ENCODE measurements around the gene CAMKK1. TPM values are rescaled to one million over a fixed set of nuclear protein-coding genes. Genes with fewer than 3 reads are reported as not detected.
"Not testable (repeated sequence)": the region's sequence is repeated elsewhere in the genome, so short reads cannot be mapped to it uniquely, and the experiment has no call there.

The CAMKK1 gene
- total RNA-seq, 1 experiment from 2014 or later: 1.7 TPM

DNA sequence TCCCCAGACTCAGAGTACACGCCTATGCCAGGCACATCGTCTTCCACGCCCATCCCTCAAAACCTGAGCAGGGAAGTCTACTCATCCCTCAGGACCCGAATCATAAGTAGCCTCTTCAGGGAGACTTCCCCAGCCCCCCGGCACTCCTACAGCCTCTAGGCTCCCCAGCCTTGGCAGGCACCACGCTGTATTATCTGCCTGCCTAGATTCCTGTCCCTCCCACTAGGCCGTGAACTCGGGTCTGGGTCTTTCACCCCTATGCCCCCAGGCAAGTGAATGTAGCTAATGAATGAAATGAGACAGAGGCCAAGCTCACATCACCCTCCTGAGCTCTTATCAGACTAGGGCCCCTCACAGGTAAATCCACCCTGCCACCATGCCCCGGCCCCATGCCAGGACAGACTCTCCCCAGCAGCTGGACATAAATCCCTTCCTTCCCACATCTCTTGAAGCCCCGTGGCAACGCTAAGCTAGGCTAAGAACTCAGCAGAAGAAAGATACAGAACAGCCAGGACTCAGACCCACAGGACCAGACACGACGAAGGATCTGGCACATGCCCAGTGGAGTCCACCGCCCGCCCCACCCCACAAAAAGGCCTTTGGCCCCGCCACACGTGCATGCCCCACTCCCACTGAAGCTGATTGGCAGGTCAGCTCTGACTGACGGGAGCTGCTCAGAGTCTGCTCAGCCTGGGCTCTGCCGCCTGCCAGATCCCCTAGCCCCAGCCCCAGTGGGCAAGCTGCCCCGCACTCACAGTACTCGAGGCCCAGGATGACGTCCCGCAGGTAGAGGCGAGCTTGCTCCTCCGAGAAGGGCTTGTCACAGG is 13.0 kb downstream of the CAMKK1 start:
- no peak for DNase-seq (ENCODE audit: low read depth)

DNA sequence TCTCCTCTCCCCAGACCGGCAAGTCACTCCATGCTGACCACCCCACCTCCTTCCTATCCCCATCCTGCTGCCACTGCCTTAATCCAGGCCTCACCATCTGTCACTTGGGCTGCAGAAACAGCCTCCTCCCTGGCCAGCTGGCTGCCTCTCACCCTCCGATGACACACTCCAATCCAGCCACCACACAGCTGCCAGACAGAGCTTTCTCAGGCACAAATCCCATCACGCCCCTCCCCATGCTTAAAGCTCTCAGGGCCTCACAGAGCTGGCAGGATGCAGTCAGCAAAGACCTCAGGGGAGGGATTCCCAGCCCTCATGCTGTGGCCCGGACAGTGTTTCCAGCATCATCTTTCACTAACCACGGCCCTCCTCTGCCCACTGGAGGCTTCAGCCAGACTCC is 13.7 kb downstream of the CAMKK1 start:
- peak; percentile 27 for DNase-seq (ENCODE audit: low read depth)

DNA sequence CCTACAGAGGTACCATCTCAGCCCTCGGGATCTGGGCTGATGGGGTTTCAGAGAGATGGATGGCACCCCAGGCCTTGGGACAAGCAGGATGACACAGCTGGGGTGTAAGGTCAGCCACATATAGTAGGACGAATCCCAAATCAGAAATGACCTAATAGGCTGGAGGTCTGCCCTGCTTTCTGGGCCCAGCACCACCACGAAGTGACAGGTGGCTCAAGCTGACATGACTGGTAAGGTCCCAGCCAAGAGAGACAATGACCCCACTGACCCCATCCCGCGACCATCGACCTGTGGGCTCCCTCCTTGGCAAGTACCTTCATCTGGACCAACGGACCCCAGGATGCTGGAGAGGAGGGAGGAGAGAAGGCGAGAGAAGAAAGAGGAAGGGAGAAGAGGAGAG is 15.6 kb downstream of the CAMKK1 start:
- no peak for DNase-seq (ENCODE audit: low read depth)

DNA sequence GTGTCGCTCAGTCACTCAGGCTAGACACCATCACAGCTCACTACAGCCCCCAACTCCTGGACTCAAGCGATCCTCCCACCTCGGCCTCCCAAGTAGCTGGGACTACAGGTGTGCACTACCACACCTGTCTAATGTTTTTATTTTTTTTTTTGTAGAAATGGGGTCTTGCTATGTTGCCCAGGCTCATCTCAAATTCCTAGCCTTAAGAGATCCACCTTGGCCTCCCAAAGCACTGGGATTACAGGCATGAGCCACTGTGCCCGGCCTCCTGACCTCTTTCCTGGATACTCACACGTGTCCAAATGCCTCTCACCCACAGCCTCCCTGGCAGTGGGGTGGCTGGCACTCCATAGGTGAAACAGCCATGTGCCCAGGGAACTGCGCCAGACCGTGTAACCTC is 17.5 kb downstream of the CAMKK1 start:
- no peak for DNase-seq (ENCODE audit: low read depth)

DNA sequence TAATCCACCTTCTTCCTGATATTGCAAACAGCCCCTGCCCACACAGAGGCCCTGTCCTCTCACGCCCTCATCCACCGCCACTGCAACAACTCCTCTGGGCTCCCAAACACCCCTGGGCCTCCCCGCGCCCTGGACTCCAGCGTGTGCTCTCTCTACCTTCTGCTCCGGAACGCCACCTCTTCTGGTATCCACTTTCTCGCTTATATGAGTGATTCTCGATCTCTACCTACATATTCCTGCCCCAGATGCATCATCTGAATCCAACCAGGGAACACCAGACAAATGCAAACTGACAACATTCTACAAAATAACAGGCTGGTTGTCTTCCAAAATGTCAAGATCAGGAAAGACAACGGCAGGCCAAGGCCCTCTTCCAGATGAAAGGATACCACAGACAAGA is 19.0 kb downstream of the CAMKK1 start:
- DNase-seq (ENCODE audit: low read depth): no peak

DNA sequence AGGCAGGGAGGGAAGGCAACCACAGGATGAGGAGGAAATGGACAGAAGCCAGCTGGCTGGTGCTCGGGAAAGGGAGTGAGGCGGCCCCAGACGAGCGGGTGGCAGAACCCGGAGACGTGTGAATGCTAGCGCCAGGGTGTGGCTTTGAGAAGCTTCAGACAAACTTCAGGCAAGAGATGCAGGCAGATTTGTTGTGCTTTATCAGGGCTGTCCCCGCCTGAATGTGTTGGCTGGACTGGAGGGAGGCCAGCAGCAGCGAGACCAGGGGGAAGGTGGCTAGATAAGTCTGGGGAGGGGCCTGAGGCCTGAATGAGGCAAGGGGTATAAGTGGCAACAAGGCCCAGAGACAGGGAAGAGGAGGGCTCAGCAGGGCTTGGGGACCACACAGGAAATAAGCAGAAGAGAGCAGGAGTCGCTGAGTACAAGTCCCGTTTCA is 22.0 kb downstream of the CAMKK1 start:
- DNase-seq (ENCODE audit: low read depth): peak; percentile 56

DNA sequence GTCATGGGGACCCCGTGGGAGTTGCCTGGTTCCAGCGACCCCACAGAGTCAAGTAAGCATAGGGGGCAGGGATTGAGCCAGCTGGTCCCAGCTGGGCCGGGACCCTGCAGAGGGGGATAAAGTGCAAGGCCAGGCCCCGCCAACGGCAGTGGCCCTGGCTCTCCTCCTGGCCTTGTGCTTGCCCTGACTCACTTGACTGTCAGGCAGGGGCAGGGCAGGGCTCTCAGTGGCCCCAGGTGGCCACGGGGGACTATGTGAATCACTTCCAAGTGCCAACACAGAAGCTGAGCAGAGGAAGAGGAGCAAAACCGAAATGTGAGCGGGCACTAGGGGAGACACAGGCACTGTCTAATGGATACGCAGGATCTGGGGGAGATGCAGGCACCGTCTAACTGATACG is 25.2 kb downstream of the CAMKK1 start:
- peak; percentile 20 for DNase-seq (ENCODE audit: low read depth)

DNA sequence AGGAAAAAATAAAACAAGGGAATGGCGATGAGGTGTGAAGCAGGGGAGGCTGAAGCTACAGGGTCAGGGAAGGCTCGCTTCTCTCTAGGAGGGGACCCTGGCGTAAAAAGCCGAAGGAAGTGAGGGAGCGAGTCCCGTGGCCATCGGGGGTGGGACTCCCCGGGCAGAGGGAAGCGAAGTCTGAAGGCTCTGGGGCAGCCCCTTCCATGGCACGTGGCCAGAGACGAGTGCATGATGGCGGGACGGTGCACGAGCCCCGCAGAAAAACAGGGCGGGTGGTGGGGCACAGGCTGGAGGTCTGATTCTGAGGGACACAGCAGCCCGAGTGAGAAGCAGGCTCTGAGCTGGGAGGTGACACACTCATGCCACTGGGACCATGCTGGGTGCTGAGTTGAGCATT is 25.7 kb downstream of the CAMKK1 start:
- DNase-seq (ENCODE audit: low read depth): no peak

DNA sequence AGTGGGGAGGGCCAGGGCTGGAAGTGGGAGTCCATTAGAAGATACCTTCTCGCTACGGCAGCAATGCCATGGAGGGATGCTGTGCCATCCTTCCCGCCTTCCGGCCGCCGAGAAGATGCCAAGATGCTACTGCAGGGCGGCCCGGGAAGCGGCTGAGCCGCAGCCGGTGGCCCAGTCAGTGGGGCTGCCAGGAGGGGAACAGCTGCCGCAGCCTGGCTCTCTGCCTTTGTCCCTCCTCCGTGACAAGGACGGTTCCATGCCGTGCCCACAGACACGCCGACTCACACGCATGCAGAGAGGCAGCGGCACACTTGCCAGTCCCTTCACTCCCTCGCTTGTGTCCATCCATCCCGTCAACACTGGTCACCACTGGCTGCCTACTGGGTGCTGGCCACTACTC is 26.6 kb downstream of the CAMKK1 start:
- no peak for DNase-seq (ENCODE audit: low read depth)

DNA sequence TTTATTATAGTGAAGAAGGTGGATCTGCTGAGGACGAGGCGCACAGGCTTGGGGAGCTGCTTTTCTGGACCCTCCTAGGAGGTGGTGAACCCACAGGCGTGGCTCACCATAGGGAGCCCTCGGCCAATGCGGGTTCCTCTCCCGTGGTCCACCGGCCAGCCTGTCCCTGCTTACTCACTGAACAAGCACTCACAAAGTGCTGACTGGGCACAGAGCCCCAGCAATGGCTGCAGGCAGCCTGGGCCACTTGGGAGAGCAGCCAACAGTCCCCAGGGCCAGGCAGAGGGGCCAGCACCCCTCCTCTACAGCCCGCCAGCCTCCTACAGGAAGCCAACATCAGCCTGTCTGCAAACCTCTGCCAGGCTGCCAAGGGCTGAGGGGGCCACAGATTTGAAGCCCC is 27.7 kb downstream of the CAMKK1 start:
- peak; percentile 79 for DNase-seq (ENCODE audit: low read depth)

DNA sequence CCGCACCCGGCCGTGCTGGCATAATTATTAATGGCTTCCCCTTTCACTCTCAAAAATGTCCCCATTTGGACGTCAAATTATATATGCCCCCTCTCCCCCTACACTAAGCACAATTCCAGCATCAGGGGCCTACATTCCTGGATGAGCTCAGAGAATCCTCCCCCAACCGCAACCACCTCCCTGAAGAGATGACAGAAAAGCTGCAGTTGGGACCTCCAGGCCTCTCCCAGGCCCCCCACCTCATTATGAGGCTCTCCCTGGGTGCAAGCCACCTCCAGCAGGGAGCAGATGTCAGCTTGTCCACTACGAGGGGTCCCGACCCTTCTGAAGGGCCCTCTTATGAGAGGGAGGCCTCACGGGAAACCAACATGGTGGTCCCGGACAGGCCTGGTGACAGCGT is 28.3 kb downstream of the CAMKK1 start:
- DNase-seq (ENCODE audit: low read depth): no peak

DNA sequence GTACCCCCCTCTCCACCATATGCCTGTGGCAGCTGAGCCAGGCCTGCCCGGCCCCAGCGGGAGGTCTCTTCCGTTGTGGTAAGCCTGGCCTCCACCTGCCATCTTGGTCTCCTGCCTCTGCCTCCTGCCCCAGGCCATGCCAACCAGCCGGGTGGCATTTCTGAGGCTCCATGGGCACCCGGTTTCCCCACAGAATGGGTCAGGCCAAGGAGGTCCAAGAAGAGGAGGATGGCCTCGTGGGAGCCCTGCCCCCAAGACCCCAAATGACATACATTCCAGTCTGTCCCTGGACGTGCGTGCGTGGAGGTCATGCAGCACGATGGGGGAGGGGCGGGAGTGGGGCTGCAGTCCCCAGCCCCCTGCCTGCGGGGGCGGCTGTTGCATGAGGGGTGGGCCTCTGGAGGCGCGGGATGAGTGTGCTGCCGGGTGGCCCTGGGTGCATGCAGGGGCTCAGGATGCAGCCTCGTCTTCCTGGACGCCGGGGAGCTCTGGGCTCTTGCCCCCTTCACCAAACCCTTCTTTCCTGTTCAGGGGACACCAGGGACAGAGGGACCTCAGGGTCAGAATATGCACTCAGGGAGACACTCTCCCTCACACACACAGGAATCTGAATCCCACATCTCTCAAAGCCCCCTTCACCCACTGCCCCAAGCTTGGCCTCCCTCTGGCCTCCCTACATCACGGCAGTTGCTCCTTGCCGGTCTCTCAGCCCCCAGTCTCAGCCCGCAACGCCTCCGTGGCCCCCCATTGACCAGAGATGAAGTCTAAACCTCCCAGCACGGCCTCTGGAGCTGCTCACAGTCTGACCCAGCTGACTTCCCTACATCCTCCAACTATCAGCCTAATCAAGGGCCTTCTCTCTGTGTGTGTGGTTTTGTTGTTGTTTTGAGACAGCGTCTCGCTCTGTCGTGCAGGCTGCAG is 30.8 kb downstream of the CAMKK1 start:
- no peak for DNase-seq (ENCODE audit: low read depth)

DNA sequence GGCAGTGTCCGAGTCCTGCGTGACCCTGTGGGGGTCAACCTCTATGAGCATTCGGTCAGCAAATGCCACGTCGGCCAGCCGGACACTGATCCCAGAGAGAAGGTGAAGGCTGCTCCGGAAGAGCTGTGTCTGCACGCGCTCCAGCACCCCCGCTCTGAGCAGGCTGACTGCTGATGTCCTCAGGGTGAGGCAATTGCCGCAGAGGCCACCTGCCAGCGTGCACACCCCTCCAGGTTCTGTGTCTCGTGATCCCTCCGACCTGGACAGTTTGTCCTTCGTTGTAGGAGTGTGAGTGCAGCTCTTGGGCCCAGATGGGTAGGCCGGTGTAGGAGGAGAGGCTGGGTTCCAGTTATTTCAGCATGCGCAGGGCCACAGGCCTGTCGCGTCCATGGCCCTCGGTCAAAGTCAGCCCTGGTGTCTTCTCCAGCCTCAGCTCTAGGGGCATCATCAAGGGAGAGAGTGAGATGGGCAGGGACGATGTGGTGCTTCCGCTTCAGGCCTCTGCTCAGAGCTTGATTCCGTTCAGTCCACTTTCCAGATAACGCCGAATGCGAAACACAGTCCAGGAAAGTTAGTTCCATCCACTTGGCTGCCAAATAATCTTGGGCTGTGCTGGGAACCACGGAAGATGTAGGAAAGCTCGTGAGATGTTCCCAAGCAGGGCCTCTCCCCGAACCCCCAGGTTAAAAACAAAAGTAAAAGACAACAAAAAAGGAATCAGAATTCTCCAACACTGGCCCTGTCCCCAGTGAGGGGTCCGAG is 31.7 kb downstream of the CAMKK1 start:
- DNase-seq (ENCODE audit: low read depth): no peak

DNA sequence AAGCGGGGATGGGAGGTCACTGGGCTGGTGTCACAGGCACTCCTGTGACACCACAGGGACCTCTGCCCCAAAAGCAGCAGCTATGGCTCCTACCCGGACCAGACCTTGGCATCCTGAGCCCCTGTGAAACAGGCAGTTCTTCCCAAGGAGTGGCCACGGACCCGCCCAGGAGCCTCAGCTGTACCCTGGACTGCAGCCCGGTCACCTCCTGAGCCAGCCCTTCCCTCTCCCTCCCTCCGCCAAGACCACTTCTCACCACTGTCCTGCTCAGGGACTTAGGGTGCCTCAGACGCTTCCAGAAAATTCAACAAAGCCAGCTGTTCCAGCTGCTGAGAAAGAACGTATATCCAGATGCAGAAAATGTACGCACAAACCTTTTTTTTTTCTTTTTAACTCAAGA is 32.9 kb downstream of the CAMKK1 start:
- DNase-seq (ENCODE audit: low read depth): no peak

DNA sequence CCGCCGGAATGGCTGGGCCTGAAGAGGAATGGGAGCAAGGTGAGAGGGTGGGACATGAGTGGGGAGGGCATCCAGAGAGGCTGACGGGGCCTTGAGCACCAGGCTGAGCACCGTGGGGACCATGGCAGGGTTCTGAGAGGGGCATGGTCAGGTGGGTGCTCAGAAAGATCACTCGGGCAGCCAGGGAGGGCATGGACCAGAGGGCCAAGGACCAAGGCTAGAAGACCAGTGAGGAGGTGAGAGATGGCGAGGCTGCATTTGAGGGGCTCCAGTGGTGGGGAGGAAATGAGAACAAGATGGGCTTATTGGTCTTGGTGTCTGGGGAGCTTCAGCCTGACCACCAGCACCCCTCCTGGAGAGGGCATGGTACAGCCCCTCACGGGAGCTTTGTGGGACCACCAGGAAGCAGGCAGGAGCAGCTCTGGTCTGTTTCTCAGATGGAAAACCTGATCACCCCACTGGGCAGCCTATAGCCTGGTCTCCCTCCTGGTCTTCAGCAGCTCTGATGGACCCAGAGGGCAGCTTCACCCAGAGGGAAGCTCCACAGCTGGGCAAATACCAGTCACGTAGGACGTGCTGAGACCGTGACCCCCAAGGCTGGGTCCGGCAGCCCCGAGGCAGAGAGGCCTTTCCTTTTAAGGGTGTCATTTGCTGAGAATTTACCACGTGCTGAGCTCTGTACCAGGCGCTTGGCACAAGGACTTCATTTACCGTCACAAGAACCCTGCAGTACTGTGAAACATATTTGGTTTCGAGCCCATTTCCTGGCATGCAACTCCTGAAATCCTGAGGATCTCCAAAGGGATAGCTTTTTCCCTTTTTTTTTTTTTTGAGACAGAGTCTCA is 35.4 kb downstream of the CAMKK1 start:
- DNase-seq (ENCODE audit: low read depth): no peak

DNA sequence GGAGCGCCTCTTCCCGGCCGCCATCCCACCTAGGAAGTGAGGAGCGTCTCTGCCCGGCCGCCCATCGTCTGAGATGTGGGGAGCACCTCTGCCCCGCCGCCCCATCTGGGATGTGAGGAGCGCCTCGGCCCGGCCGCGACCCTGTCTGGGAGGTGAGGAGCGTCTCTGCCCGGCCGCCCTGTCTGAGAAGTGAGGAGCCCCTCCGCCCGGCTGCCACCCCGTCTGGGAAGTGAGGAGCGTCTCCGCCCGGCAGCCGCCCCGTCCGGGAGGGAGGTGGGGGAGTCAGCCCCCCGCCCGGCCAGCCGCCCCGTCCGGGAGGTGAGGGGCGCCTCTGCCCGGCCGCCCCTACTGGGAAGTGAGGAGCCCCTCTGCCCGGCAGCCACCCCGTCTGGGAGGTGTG is 38.6 kb downstream of the CAMKK1 start:
- not testable (repeated sequence) for DNase-seq (ENCODE audit: low read depth)

DNA sequence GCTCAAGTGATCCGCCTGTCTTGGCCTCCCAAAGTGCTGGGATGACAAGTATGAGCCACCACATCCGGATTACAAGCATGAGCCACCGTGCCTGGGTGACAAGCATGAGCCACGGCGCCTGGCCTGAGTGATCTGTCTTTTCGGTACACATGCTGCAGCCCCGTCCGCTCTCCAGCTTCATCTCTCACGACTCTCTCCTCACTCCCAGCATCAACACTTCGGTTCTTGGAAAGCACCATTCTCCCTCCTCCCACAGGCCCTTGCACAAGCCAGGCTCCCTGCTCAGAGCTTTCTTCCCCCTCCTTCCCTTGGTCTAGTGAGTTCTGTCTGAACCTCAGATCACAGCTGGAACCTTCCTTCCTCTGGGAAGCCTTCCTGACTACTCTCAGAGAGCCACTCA is 40.3 kb downstream of the CAMKK1 start:
- no peak for DNase-seq (ENCODE audit: low read depth)

DNA sequence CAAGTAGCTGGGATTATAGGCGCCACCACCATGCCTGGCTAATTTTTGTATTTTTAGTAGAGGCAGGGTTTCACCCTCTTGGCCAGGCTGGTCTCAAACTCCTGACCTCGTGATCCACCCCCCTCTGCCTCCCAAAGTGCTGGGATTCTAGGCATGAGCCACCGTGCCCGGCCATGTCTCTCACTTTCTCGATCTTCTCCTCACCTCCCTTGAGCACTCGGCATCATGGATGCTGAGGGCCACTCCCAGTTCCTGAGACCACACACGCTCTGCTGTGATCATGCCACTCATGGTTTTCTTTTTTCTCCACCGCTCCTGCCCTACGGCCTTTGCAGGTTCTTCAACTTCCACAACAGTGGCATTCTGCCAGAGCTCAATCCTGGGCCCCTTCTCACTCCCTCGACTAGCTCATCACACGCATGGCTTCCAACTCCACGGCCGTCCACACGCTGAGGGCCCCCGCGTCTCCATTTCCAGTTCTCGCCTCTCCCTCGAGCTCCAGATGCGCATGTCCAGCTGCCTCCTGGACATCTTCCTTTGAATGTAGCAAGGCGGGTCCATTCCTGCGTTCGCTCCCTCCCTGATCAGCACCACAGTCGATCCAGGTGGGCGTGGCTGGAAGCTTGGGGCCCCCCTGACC is 41.3 kb downstream of the CAMKK1 start:
- no peak for DNase-seq (ENCODE audit: low read depth)

DNA sequence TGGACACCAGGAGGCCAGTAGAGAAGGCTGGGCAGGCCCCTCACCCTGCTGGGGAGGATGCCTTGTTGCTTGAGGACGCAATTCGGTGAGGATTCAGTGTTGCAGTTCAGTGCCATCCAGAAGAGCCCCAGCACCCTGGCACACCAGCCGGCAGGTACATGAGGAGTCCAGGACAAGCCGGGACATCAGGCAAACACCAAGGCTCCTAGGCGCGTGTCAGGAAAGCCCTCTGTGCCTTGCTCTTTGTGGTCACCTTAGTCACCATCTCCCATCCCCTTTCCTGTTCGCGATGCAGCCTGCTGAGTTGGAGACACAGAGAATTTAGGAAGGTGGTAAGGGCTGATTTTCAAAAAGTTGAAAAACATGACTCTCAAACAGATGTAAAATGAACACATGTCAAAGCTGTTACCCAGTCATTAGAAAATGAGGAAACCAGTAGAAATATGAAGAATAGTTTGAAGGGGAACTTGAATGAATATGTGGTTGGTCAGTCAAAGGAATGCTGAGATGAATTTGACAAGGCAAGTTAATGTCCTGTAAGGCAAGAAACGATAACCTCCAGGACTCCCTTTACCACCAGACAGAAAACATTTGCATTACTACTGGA is 44.5 kb downstream of the CAMKK1 start:
- peak; percentile 51 for DNase-seq (ENCODE audit: low read depth)

DNA sequence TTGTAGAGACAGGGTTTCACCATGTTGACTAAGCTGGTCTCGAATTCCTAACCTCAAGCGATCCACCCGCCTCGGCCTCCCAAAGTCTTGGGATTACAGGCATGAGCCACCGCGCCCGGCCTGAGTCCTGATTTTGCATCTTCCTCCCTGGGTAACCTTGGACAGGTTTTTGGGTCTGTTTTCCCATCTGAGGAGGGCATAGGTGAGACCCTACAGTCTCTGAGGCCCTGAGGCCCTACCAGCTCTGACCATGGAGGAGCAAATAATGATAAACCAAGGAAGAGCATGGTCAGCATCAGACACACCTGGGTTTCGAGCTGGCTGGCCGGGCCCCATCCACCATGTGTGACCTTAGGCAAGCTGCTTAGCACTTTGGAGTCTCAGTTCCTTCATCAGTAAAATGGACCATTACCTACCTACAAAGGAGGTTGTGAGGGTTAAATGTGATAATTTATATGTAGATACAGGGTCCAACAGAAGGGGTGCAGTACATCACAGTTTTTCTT is 45.6 kb downstream of the CAMKK1 start:
- no peak for DNase-seq (ENCODE audit: low read depth)
